GM19239 (cell line): ENCODE data around the gene CDK2AP2.
"Not testable (repeated sequence)": the region's sequence is repeated elsewhere in the genome, so short reads cannot be mapped to it uniquely, and the experiment has no call there.

Experiments
- DNase-seq: peaks from one replicate; pipeline ENCODE4 v3.0.0; 2011; ENCODE audit warnings: low spot score; ENCODE audit not compliant: insufficient read length
- FAIRE-seq: peaks from 2 replicates; lab custom pipeline; 2011; peaks lifted over from hg19 to GRCh38; lab: Jason Lieb, UNC

Gene CDK2AP2

GRCh38 chr11:67492069-67492727, 15.8 kb downstream of the CDK2AP2 start:
- no peak for FAIRE-seq

GRCh38 chr11:67491276-67492068, 16.5 kb downstream of the CDK2AP2 start:
- no peak for DNase-seq

More at GRCh38 chr11:67492069-67492727, 15.8 kb downstream of the CDK2AP2 start:
- DNase-seq = no peak

GRCh38 chr11:67490727-67491065, 17.3 kb downstream of the CDK2AP2 start:
- FAIRE-seq (no peak), DNase-seq (no peak)

More at GRCh38 chr11:67491276-67492068, 16.5 kb downstream of the CDK2AP2 start:
- FAIRE-seq = no peak

GRCh38 chr11:67489885-67490726, 17.9 kb downstream of the CDK2AP2 start:
- DNase-seq = no peak
- FAIRE-seq = no peak

GRCh38 chr11:67489203-67489884, 18.6 kb downstream of the CDK2AP2 start:
- no peak for FAIRE-seq
- DNase-seq = no peak

GRCh38 chr11:67486481-67487195, 21.3 kb downstream of the CDK2AP2 start:
- FAIRE-seq (peak; percentile 97), DNase-seq (peak; percentile 78)

GRCh38 chr11:67485873-67486361, 22.0 kb downstream of the CDK2AP2 start:
- not testable (repeated sequence) for DNase-seq
- peak; percentile 92 for FAIRE-seq

GRCh38 chr11:67484847-67485311, 23.1 kb downstream of the CDK2AP2 start:
- FAIRE-seq (peak; percentile 81), DNase-seq (no peak)

GRCh38 chr11:67483831-67484665, 23.9 kb downstream of the CDK2AP2 start:
- peak; percentile 93 for FAIRE-seq

GRCh38 chr11:67482827-67483798, 24.8 kb downstream of the CDK2AP2 start, which contains the start of gene AIP:
AIP (plus strand) TSS chr11:67483026; CDS start chr11:67483159, 133 bp downstream.
- DNase-seq = peak; percentile 92
- peak; percentile 95 for FAIRE-seq

More at GRCh38 chr11:67483831-67484665, 23.9 kb downstream of the CDK2AP2 start:
- DNase-seq = no peak

- FAIRE-seq (no peak), DNase-seq (no peak)
These were observed 25.6 kb downstream of the CDK2AP2 start for GRCh38 chr11:67482275-67482826.

GRCh38 chr11:67477344-67478050, 30.5 kb downstream of the CDK2AP2 start:
- DNase-seq, FAIRE-seq: not testable (repeated sequence)

GRCh38 chr11:67476692-67477091, 31.3 kb downstream of the CDK2AP2 start:
- not testable (repeated sequence) for DNase-seq, FAIRE-seq

GRCh38 chr11:67472882-67473281, 35.1 kb downstream of the CDK2AP2 start:
- no peak for DNase-seq
- no peak for FAIRE-seq

GRCh38 chr11:67470337-67471002, 37.5 kb downstream of the CDK2AP2 start:
- DNase-seq = no peak
- no peak for FAIRE-seq

- FAIRE-seq = no peak
- DNase-seq = no peak
These were observed 38.5 kb downstream of the CDK2AP2 start for GRCh38 chr11:67469508-67469811.
